ENCODE results near the gene TMEM101. TPM values are rescaled to one million over a fixed set of nuclear protein-coding genes. Genes with fewer than 3 reads are reported as not detected.
A peak's percentile ranks its signal among the peaks of the same experiment; 100 is the strongest.
"Not testable (repeated sequence)": the region's sequence is repeated elsewhere in the genome, so short reads cannot be mapped to it uniquely, and the experiment has no call there.

Gene TMEM101
- total RNA-seq, 4 donors from 2014 or later: 22.9 to 30.7 (median 27.2) TPM

- H3K27ac ChIP-seq (replicated peaks in 1 of 4): no peak overlapping the region
- H3K36me3 ChIP-seq: peaks cover 0 to 34% (median 19%) of the 10 kb centered on the region in 4 donors
- DNase-seq (ENCODE audit: extremely low spot score): no peak
- 100% methylated on average over 2 of the region's 2 CpGs for WGBS
- H3K4me1 ChIP-seq: no peaks in the 10 kb centered on the region
- intact Hi-C loops (cut with DNase I): no loop called here
- H3K27me3 ChIP-seq: no peaks in the 10 kb centered on the region
- no peaks in the 10 kb centered on the region for H3K9me3 ChIP-seq
- H3K4me3 ChIP-seq: no peak overlapping the region
- TF ChIP-seq POLR2A (IDR thresholded peaks at IDR 0.05; ENCODE audit: low read depth): no peak
- no peak for TF ChIP-seq CTCF (IDR thresholded peaks at IDR 0.05)
- TF ChIP-seq POLR2AphosphoS5 (IDR thresholded peaks at IDR 0.05): no peak
- TF ChIP-seq EP300 (IDR thresholded peaks at IDR 0.05): no peak
These were observed 7.5 kb upstream of the TMEM101 start for GRCh38 chr17:44022246-44022645.

GRCh38 chr17:44021227-44021626 lies 6.5 kb upstream of the TMEM101 start:
- intact Hi-C loops (cut with DNase I): not testable (repeated sequence)

GRCh38 chr17:44014133-44014436 lies 678 bp downstream of the TMEM101 start:
- WGBS: 10% methylated on average over 12 of the region's 12 CpGs
- no peak for TF ChIP-seq POLR2A (IDR thresholded peaks at IDR 0.05; ENCODE audit: low read depth)
- TF ChIP-seq CTCF (IDR thresholded peaks at IDR 0.05): no peak
- TF ChIP-seq POLR2AphosphoS5 (IDR thresholded peaks at IDR 0.05): no peak
- H3K4me1 ChIP-seq: peaks cover 17 to 28% (median 22%) of the 10 kb centered on the region in 4 donors
- no peaks in the 10 kb centered on the region for H3K27me3 ChIP-seq
- peak overlapping the region; percentile 70 to 83 (median 78) for H3K27ac ChIP-seq (replicated peaks in 1 of 4)
- peak overlapping the region; percentile 74 to 89 (median 83) for H3K4me3 ChIP-seq
- no peak for DNase-seq (ENCODE audit: extremely low spot score)
- peaks cover 0 to 34% (median 17%) of the 10 kb centered on the region in 4 donors for H3K36me3 ChIP-seq
- intact Hi-C loops (cut with DNase I): no loop called here
- no peaks in the 10 kb centered on the region for H3K9me3 ChIP-seq

More at GRCh38 chr17:44021227-44021626, 6.5 kb upstream of the TMEM101 start:
- not testable (repeated sequence) for DNase-seq (ENCODE audit: extremely low spot score); H3K9me3 ChIP-seq; H3K27me3 ChIP-seq; H3K4me3 ChIP-seq; H3K4me1 ChIP-seq; H3K27ac ChIP-seq (replicated peaks in 1 of 4)
- 93% methylated on average over 7 of the region's 7 CpGs for WGBS
- peaks cover 0 to 34% (median 19%) of the 10 kb centered on the region in 4 donors for H3K36me3 ChIP-seq

- H3K36me3 ChIP-seq: peaks cover 0 to 34% (median 17%) of the 10 kb centered on the region in 4 donors
- peaks cover 21 to 34% (median 27%) of the 10 kb centered on the region in 4 donors for H3K4me1 ChIP-seq
- WGBS: 83% methylated on average over 2 of the region's 14 CpGs
- intact Hi-C loops (cut with DNase I): no loop called here
- no peak overlapping the region for H3K27ac ChIP-seq (replicated peaks in 1 of 4)
- H3K4me3 ChIP-seq: no peak overlapping the region
- no peak for DNase-seq (ENCODE audit: extremely low spot score)
- no peaks in the 10 kb centered on the region for H3K27me3 ChIP-seq
- TF ChIP-seq CTCF (IDR thresholded peaks at IDR 0.05) (no peak), EP300 (IDR thresholded peaks at IDR 0.05) (no peak), POLR2A (IDR thresholded peaks at IDR 0.05; ENCODE audit: low read depth) (no peak), POLR2AphosphoS5 (IDR thresholded peaks at IDR 0.05) (no peak)
- no peaks in the 10 kb centered on the region for H3K9me3 ChIP-seq
These were observed 1.9 kb downstream of the TMEM101 start for GRCh38 chr17:44012874-44013273.

GRCh38 chr17:44012391-44012790 lies 2.4 kb downstream of the TMEM101 start:
- H3K9me3 ChIP-seq: no peaks in the 10 kb centered on the region
- H3K27ac ChIP-seq (replicated peaks in 1 of 4): no peak overlapping the region
- intact Hi-C loops (cut with DNase I): no loop called here
- no peak for TF ChIP-seq POLR2A (IDR thresholded peaks at IDR 0.05; ENCODE audit: low read depth)
- H3K4me3 ChIP-seq: no peak overlapping the region
- peaks cover 0 to 34% (median 17%) of the 10 kb centered on the region in 4 donors for H3K36me3 ChIP-seq
- H3K27me3 ChIP-seq: peaks cover 0 to 4% (median 0%) of the 10 kb centered on the region in 4 donors
- H3K4me1 ChIP-seq: peaks cover 26 to 38% (median 32%) of the 10 kb centered on the region in 4 donors
- no peak for DNase-seq (ENCODE audit: extremely low spot score)
- WGBS: 72% methylated on average over 3 of the region's 3 CpGs

- Histone ChIP-seq H3K4me3 (no peak overlapping the region), H3K36me3 (peaks cover 0 to 34% (median 17%) of the 10 kb centered on the region in 4 donors), H3K9me3 (no peaks in the 10 kb centered on the region), H3K4me1 (peaks cover 31 to 44% (median 36%) of the 10 kb centered on the region in 4 donors), H3K27me3 (peaks cover 0 to 9% (median 0%) of the 10 kb centered on the region in 4 donors), H3K27ac (replicated peaks in 1 of 4) (no peak overlapping the region)
- intact Hi-C loops (cut with DNase I): no loop called here
- DNase-seq (ENCODE audit: extremely low spot score): no peak
- WGBS: 97% methylated on average over 6 of the region's 9 CpGs
- no peak for TF ChIP-seq POLR2AphosphoS5 (IDR thresholded peaks at IDR 0.05)
- TF ChIP-seq EP300 (IDR thresholded peaks at IDR 0.05): no peak
- no peak for TF ChIP-seq CTCF (IDR thresholded peaks at IDR 0.05)
- TF ChIP-seq POLR2A (IDR thresholded peaks at IDR 0.05; ENCODE audit: low read depth): no peak
These were observed 2.9 kb downstream of the TMEM101 start for GRCh38 chr17:44011876-44012275.
